ENCODE results near the gene JMY.

Gene JMY, protein sequence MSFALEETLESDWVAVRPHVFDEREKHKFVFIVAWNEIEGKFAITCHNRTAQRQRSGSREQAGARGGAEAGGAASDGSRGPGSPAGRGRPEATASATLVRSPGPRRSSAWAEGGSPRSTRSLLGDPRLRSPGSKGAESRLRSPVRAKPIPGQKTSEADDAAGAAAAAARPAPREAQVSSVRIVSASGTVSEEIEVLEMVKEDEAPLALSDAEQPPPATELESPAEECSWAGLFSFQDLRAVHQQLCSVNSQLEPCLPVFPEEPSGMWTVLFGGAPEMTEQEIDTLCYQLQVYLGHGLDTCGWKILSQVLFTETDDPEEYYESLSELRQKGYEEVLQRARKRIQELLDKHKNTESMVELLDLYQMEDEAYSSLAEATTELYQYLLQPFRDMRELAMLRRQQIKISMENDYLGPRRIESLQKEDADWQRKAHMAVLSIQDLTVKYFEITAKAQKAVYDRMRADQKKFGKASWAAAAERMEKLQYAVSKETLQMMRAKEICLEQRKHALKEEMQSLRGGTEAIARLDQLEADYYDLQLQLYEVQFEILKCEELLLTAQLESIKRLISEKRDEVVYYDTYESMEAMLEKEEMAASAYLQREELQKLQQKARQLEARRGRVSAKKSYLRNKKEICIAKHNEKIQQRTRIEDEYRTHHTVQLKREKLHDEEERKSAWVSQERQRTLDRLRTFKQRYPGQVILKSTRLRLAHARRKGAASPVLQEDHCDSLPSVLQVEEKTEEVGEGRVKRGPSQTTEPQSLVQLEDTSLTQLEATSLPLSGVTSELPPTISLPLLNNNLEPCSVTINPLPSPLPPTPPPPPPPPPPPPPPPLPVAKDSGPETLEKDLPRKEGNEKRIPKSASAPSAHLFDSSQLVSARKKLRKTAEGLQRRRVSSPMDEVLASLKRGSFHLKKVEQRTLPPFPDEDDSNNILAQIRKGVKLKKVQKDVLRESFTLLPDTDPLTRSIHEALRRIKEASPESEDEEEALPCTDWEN

DNA sequence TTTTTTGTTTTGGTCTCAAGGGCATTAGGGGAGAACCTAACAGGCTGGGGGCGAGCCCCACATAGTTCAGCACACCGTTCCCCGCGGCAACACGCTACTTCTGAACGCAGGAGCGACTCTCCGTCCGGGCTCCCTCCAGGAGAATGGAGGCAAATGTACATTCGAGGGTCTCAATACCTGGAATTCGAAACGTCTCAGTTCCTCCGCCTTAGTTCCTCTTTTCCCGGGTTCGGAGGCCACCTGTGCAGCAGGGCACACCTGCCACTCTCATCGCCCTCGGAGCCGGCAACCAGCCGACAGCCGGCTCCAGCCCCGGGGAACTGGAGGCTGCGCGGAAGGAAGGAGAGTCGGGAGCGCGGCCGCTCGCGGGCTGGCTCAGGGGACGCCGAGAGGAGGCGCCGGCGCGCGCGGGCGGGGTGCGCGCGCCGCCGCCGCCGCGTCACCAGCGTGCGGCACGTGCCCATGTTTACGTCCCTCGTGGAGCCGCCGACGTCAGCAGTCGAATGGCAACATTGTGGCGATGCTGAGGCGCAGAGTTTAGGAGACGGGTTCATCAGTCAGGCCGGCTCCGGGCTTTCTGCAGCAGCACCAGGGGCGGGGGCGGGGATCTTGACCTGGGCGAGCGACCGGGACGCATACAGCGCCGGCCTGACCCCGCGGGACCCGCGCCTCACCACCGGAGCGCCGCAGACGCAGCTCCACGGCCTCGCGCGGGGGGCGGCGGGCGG, at the start of gene JMY:
TSS of gene JMY (plus strand) at position 498 of the 728 bp plus-strand sequence. CDS start 520 bp downstream, outside the sequence.
- peak; percentile 86 for DNase-seq

DNA sequence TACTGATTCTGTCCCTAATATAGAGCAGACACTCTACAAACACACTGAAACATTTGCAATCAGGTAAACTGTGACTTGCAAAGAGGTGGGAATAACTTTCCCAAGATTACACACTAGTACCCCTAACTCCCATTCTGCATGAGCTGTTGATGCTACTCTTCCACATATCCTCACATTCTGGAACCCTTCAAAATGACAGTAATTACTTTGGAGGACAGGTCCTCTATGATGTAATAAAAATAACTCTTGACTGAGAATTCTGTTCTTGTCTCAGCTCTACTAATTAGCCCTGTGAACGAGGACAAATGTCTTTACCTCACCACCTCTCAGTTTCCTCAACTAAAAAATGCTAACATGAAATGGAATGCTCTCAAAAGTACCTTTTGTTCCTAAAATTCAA, 49.5 kb upstream of the JMY start:
- no peak for DNase-seq

DNA sequence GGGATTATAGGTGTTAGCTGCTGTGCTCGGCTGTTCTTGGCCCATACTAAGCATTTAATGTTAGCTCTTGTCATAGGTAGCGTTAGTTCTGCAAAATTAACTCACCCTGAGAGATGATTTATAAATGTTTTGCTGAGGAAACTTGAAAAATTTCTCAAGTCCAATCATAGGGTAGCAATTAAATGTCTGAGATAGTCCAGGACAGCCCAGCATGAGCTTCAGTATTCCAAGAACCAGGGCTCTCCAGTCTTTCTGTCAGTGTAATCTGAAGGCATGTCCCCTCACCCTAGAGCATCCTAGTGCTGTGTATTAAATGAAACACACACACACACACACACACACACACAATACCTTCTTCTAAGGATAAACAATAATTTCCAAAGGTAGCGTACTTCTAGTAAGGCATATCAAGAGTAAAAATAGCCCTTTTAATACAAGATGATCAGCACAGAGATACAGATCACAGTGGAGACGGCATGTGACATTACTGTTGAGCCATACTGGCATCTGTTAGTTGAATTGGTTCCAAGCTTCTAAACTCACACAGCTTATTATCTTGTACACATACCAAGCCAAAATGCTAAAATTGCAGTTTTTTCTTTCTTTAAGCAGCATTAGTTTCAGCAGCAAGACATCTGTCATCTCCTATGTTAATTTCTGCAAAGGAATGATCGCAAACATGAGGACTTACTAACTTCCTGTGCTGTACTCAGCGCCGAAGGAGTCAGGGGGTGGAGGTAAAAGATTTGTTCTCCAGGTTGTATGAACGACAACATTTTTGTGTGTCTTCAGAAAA, 46.3 kb upstream of the JMY start:
- DNase-seq = no peak

DNA sequence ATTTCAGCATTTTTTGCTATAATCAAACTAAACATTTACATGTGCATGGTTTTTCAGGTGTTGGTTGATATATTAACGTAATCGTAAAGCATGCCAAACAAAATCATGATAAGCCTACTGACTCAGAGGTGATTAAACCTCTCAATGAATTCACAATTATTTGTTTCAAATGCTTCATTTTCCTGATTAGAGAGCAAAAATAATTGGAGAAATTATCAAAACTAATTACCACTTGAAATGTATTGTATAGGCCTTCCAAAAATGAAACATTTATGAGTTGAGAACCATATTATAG, 45.7 kb upstream of the JMY start:
- DNase-seq = no peak

DNA sequence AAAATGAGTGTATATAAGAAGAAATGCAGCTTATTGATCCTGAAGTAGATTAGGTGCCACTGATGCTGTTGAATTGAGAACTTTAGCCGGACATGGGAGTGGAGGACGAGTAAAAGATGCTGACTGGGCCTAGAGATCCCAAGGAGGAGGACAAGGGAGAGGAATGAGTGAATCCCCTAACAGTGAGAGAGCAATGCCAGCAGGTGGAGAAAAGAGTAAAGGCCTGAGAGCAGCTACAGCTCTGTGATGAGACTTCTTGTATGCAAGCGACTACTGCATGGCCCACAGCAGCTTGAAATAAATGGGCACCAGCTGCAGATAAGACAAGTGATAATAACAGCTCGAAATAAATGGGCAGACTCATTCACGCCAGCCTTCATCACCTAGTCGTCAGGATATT, 44.5 kb upstream of the JMY start:
- no peak for DNase-seq

DNA sequence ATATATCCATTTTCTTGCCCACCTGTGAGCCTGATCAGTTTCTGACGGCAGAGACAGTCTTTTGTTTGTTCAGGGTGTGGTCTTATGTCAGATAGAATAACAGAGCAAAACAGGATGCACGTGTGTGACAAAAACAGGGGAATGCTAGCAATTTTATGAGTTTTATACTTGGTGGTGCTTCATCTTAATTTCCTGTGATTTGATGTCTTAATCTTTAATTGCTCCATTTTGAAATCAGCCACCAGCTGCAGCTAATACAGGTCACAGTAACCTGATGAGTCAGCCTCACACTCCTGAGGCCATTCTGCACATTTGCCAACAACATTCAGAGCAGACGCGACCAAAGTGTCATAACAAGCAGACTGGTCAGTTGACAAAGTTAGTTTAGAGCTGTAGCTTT, 42.3 kb upstream of the JMY start:
- DNase-seq = no peak

DNA sequence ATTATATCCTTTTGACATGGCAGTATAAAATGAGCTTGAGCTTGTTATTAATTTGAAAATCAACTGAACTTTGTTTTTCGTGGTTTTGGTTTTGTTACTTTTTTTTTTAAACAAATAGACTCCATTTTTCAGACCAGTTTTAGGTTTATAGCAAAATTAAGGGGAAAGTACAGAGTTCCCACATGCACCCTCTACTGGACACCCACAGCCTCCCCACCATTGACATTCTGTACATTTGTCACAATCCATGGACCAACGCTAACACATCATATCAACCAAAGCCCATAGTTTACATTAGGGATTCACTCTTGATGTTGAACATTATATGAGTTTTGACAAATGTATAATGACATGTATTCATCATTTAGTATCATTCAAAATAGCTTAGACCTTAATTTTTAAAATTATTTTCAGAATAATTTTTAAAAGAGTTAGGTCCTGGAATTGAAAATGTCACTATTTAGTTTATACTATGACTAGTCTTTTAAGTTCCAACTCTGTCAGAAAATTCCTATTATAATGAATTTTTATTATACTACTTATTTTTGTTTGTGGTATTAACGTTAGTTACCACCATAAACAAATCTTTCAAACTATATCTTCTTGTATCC, 35.3 kb upstream of the JMY start:
- DNase-seq = no peak

DNA sequence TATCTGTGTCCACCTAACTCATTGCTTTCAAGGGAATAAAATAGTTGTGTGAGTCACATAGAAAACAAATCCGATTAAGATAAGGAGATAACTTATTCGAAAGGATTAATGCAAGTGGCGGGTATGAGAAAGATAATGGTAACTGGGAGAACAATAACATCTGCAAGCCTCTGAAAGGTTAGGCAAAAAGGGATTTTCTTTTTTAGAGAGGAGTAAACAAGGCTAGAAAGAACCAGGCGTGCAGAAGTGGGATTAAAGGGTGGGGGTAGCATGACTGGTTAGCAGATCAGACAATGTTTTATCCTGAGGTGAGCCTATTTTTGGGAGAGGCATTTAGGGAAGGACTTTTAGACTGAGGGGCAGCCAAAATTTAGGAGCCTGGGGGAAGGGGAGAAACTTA, 34.7 kb upstream of the JMY start:
- DNase-seq = no peak

DNA sequence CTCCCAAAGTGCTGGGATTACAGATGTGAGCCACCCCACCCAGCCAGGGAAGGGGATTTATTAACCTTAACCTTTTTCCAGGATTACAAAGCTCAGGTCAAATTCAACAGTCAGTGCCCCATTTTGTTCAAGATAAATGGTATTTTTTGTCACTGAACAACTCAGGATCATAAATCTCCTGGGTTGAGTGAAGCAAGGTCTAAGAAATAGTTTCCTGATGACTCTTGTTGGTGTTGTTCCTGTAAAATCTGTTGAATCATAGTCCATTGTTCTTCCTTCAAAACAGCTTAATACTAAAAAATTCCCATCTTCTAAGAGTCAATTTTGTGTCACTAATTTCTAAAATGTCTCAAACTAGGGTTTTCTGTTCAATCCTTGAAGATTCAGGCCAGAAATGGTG, 33.9 kb upstream of the JMY start:
- no peak for DNase-seq

DNA sequence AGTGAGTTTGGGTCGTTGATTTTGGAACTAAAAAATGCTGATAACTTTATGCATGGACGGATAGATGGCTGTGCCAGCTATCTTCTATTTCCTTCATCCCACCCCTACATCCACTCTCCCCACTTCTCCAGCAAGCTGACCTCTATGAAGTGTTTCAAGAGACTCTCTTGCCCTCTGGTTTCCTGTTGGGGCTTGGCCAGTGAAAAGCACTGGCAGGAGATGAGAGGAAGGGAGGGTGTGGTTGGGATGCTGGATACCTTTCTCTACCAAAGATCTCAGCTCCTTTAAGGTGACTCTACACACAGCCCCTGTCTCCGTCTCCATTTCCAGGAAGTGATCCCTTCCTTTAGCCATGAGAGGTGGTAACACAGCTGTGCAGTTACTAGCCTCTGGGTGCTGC, 30.0 kb upstream of the JMY start:
- no peak for DNase-seq

DNA sequence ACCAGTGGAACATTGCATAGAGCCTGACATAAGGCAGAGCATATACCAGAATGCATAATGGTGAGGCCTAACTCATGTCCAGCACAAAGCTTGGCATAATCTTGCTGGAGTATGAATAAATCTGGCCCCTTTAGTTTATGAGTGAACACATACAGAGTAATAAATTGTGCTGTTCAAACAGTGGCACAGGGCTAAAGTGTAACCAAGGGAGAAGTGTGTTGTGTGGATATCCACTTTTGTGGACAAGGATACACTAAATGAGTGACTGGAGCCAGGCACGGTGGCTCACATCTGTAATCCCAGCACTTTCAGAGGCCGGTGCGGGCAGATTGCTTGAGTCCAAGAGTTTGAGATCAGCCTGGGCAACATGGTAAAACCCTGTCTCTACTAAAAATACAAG, 29.4 kb upstream of the JMY start:
- no peak for DNase-seq

DNA sequence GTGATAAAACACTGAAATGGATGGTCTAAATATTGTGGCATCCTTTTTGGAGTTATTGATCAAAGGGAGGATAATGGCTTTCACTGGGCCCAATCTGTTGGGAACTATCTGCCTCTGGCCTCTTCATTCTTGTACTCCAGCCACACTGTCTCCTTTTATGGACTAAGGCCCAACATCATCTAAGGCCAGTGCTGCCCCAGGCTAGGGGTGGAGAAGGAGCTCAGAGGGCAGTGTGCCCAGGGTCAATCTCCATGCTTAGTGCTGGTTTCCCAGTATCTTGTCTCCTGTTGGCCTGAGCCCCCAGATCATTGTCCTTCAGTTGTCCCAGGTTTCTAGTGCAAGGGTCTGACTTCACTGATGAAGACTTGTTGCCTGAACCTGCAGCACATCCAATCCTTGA, 26.4 kb upstream of the JMY start:
- DNase-seq = no peak

DNA sequence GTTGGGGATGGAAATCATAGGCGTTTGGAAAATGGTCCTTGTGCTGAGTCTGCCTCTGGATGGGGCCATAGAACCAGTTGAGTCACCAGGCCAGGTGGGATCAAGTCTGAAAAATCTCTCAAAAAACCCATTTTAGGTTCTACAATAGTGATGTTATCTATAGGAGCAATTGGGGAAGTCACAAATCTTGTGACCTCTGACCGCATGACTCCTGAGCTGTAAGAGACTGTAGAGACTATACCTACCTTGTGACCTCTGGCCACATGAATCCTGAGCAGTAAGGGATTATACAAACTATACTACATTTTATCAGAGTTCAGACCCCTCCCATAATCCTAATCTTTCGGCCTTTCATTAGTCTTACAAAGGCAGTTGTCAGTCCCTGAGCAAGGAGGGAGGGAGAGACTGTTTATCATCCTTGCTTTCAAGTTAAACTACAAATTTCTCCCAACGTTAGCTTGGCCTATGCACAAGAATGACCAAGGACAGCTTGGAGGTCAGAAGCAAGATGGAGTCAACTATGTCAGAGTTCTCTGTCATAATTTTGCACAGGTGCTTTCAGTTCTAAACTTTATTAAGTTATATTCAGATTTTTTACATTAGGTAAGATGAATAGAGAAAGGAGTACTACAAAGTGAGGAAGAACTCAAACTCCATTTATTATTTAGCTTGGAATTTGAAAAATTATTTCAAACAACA, 11.5 kb upstream of the JMY start:
- no peak for DNase-seq

DNA sequence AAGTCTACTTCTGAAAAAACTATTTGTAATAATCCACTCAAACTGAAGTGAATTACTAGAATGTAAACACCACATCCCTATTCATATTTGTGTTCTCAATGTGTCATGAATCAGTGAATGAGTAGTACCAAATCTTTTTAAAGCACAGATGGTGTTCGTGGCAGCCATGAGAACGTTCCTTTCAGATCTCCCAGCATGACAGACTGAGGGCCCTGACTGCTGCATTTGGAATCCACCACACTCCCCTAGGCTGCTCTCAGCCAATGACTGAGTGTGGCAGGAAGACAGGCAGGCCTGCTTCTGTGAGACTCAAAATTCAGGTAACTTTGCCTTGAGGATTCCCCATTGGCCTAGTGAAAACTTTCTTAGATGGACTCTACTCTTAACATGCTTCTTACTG, 10.9 kb upstream of the JMY start:
- no peak for DNase-seq

DNA sequence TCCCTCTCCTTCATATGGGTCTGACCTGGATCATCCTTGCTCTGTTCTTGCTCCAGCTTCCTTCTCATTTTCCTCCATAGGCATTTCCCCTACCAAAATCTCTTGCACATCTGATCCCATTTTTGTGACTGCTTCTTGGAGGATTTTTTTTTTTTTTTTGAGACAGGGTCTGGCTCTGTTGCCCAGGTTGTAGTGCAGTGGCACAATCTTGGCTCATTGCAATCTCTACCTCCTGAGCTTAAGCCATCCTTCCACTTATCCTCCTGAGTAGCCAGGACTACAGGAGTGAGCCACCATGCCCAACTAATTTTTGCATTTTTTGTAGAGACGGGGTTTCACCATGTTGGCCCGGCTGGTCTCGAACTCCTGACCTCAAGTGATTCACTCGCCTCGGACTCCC, 10.5 kb upstream of the JMY start:
- no peak for DNase-seq

DNA sequence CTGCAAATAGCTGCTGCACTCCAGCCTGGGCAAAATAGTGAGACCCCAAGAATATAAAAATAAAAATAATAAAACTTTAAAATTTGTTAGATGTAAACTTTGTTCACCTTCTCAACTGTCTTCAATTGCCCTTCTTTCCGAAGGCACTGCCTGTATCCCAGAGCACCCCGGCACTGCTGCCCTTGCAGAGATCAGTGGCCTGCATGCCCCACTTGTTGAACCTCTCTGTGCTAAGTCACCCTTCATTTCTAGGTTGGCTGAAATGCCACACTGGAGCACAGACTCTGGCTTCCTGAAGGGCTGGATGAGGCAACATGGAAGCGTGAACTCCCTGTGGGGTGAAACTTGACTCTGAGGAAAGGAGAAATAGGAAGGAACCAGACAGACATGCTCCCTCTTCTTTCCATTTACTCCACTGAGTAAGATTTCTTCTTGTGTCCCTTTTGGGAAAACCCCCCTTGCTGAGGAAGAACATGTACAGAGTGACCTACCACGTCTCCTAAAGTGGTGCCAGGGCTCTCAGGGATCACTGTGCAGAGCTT, 8.4 kb upstream of the JMY start:
- DNase-seq = no peak

DNA sequence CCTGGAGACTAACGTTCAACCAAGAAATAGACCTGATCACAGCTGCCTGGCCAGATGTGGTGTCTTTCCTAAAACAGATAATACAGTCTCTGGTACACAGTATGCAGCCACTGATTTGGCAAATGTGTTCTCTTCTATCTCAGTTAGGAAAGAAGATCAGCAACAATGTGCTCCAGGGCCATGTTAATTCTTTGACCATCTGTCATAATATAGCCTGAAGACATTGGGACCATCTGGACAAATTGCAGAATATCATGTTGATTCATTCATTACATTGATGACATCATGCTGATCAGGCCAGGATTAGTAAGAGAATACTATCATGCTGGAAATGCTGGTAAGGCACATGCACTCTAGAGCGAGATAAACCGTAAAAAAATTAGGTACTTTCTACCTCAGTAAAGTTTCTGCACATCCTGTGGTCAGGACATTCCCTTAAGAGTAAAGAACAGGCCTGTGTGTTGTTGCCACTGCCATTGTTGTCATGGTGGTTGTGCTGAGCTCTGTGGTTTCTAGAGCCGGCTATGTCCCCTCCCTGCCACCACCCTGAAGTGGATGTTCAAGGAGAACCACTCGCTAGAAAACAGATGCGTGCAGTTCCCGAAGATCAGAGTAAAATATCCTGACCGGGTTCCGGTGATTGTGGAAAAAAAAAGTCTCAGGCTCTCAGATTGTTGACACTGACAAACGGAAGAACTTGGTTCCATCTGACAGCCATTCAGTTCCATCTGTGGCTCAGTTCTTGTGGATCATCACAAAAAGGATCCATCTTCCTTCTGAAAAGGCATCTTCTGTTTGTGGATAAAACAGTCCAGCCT, 6.4 kb upstream of the JMY start:
- no peak for DNase-seq

DNA sequence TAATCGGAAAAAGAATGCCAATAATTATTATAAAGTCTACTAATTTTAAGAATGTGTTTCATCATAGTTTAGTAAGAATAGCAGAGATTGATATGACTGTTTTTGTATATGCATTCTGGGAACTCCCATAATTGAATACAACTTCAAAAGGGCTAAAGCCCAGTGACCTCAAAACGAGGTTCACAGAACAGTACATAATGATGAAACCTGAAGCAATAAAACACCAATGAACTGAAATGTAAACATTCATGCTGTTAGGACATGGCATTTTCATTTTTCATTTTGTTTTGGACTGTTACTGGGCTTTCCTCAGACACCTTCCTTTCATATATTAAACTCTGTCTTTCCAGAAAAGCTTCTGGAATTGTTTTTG, 684 bp upstream of the JMY start:
- peak; percentile 57 for DNase-seq

DNA sequence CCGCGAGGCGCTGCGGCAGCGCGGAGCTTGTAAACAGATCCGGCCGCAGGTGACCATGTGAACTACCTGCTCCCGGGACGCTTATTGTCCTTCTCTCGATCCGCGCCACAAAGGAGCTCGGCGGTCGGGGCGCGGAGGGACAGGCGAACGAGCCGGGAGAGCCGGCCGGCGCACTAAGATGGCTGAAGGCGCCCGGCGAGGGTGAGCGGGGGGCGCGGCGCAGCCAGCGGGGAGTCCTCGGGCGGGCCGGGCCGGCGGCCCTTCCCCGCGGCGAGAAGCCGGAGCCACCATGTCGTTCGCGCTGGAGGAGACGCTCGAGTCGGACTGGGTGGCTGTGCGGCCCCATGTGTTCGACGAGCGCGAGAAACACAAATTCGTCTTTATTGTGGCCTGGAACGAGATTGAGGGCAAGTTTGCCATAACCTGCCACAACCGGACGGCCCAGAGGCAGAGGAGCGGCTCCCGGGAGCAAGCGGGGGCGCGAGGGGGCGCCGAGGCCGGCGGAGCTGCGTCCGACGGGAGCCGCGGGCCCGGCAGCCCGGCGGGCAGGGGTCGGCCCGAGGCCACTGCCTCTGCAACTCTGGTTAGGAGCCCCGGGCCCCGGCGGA, 535 bp downstream of the JMY start:
- DNase-seq = no peak

All from NCI-H774 (cell line).